ENCODE measurements around the gene MYO1D. TPM values are rescaled to one million over a fixed set of nuclear protein-coding genes. Genes with fewer than 3 reads are reported as not detected.

The MYO1D gene
- total and polyA plus RNA-seq, 4 donors = 4.5 to 22.9 (median 13.3) TPM

- no peaks in the 10 kb centered on the region for H3K4me1 ChIP-seq (ENCODE audit: control insufficient read depth in 4 of 4, insufficient read depth in 4 of 4, low read length in 3 of 4)
- TF ChIP-seq NR2F2 (IDR thresholded peaks at IDR 0.05) (no peak), HNF4A (conservative IDR thresholded peaks at IDR 0.05) (no peak), RAD21 (IDR thresholded peaks at IDR 0.05) (no peak), JUND (IDR thresholded peaks at IDR 0.05) (no peak), TAF1 (conservative IDR thresholded peaks at IDR 0.05) (no peak), GABPA (IDR thresholded peaks at IDR 0.05 in 1 of 2, conservative IDR thresholded peaks at IDR 0.05 in 1 of 2) (no peak), HNF4G (IDR thresholded peaks at IDR 0.05) (no peak)
- TF ChIP-seq, protein P1, sequence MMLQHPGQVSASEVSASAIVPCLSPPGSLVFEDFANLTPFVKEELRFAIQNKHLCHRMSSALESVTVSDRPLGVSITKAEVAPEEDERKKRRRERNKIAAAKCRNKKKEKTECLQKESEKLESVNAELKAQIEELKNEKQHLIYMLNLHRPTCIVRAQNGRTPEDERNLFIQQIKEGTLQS (IDR thresholded peaks at IDR 0.05) = no peak
- TF ChIP-seq, protein P2, sequence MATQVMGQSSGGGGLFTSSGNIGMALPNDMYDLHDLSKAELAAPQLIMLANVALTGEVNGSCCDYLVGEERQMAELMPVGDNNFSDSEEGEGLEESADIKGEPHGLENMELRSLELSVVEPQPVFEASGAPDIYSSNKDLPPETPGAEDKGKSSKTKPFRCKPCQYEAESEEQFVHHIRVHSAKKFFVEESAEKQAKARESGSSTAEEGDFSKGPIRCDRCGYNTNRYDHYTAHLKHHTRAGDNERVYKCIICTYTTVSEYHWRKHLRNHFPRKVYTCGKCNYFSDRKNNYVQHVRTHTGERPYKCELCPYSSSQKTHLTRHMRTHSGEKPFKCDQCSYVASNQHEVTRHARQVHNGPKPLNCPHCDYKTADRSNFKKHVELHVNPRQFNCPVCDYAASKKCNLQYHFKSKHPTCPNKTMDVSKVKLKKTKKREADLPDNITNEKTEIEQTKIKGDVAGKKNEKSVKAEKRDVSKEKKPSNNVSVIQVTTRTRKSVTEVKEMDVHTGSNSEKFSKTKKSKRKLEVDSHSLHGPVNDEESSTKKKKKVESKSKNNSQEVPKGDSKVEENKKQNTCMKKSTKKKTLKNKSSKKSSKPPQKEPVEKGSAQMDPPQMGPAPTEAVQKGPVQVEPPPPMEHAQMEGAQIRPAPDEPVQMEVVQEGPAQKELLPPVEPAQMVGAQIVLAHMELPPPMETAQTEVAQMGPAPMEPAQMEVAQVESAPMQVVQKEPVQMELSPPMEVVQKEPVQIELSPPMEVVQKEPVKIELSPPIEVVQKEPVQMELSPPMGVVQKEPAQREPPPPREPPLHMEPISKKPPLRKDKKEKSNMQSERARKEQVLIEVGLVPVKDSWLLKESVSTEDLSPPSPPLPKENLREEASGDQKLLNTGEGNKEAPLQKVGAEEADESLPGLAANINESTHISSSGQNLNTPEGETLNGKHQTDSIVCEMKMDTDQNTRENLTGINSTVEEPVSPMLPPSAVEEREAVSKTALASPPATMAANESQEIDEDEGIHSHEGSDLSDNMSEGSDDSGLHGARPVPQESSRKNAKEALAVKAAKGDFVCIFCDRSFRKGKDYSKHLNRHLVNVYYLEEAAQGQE (IDR thresholded peaks at IDR 0.05) = no peak
- TF ChIP-seq, protein P3, sequence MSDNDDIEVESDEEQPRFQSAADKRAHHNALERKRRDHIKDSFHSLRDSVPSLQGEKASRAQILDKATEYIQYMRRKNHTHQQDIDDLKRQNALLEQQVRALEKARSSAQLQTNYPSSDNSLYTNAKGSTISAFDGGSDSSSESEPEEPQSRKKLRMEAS (IDR thresholded peaks at IDR 0.05) = no peak
- TF ChIP-seq, protein P4, sequence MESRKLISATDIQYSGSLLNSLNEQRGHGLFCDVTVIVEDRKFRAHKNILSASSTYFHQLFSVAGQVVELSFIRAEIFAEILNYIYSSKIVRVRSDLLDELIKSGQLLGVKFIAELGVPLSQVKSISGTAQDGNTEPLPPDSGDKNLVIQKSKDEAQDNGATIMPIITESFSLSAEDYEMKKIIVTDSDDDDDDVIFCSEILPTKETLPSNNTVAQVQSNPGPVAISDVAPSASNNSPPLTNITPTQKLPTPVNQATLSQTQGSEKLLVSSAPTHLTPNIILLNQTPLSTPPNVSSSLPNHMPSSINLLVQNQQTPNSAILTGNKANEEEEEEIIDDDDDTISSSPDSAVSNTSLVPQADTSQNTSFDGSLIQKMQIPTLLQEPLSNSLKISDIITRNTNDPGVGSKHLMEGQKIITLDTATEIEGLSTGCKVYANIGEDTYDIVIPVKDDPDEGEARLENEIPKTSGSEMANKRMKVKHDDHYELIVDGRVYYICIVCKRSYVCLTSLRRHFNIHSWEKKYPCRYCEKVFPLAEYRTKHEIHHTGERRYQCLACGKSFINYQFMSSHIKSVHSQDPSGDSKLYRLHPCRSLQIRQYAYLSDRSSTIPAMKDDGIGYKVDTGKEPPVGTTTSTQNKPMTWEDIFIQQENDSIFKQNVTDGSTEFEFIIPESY (IDR thresholded peaks at IDR 0.05) = no peak
- 98% methylated on average over 1 of the region's 1 CpG for WGBS
Observed at GRCh38 chr17:32733401-32733800, 143.5 kb downstream of the MYO1D start.

DNA sequence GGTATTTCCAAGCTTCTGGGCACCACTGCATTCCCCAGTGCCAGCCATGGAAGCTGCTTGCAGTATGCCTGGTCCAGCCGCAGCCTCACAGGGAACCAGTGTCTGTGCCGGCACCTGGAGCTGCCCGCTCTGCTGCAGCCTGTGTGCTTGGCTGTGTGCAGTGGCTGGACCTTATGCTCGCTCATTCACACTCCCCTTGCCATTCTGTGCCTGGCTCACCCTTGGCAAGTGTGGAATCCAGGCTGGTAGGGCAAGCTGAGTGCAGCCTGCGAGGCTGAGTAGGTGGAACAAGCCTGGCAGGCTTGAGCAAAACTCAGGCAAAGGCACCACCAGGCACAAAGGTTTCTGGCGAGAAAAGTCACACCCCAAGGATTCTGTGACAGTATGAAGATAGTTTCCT lies 144.0 kb downstream of the MYO1D start:
- TF ChIP-seq EGR1 (IDR thresholded peaks at IDR 0.05; ENCODE audit: low read depth in 2 of 2) = no peak
- TF ChIP-seq GABPA (IDR thresholded peaks at IDR 0.05 in 1 of 2, conservative IDR thresholded peaks at IDR 0.05 in 1 of 2) = no peak
- TF ChIP-seq, protein P2 (IDR thresholded peaks at IDR 0.05) = no peak
- no peak for TF ChIP-seq TAF1 (conservative IDR thresholded peaks at IDR 0.05)
- TF ChIP-seq YY1 (IDR thresholded peaks at IDR 0.05) = no peak
- TF ChIP-seq, protein P4 (IDR thresholded peaks at IDR 0.05) = no peak
- TF ChIP-seq, protein P3 (IDR thresholded peaks at IDR 0.05) = no peak
- no peak for TF ChIP-seq FOXA1 (IDR thresholded peaks at IDR 0.05)
- TF ChIP-seq RAD21 (IDR thresholded peaks at IDR 0.05) = no peak
- Histone ChIP-seq H3K9me3 (ENCODE audit: control insufficient read depth in 4 of 4, low read length in 3 of 4) (peaks cover 0 to 4% (median 2%) of the 10 kb centered on the region in 4 donors), H3K27ac (ENCODE audit: low read depth in 1 of 2, low read length in 2 of 2) (no peak overlapping the region), H3K36me3 (ENCODE audit: control insufficient read depth in 4 of 4, insufficient read depth in 3 of 4, low read depth in 1 of 4, low read length in 3 of 4) (peaks cover 0 to 8% (median under 1%) of the 10 kb centered on the region in 4 donors), H3K27me3 (ENCODE audit: control insufficient read depth in 4 of 4, insufficient read depth in 4 of 4, low read length in 3 of 4) (no peaks in the 10 kb centered on the region), H3K4me3 (ENCODE audit: low read depth in 1 of 3, low read length in 3 of 3) (no peak overlapping the region), H3K4me1 (ENCODE audit: control insufficient read depth in 4 of 4, insufficient read depth in 4 of 4, low read length in 3 of 4) (no peaks in the 10 kb centered on the region), H3K9ac (ENCODE audit: low read depth in 1 of 2, low read length in 2 of 2) (no peak overlapping the region)
- no peak for DNase-seq (ENCODE audit: low spot score)
- 96% methylated on average over 6 of the region's 6 CpGs for WGBS

More at GRCh38 chr17:32733401-32733800, 143.5 kb downstream of the MYO1D start:
- no peak overlapping the region for H3K27ac ChIP-seq (ENCODE audit: low read depth in 1 of 2, low read length in 2 of 2)
- H3K9me3 ChIP-seq (ENCODE audit: control insufficient read depth in 4 of 4, low read length in 3 of 4) = peaks cover 0 to 4% (median 2%) of the 10 kb centered on the region in 4 donors
- H3K27me3 ChIP-seq (ENCODE audit: control insufficient read depth in 4 of 4, insufficient read depth in 4 of 4, low read length in 3 of 4) = no peaks in the 10 kb centered on the region
- H3K36me3 ChIP-seq (ENCODE audit: control insufficient read depth in 4 of 4, insufficient read depth in 3 of 4, low read depth in 1 of 4, low read length in 3 of 4) = peaks cover 0 to 8% (median under 1%) of the 10 kb centered on the region in 4 donors
- no peak overlapping the region for H3K9ac ChIP-seq (ENCODE audit: low read depth in 1 of 2, low read length in 2 of 2)
- no peak overlapping the region for H3K4me3 ChIP-seq (ENCODE audit: low read depth in 1 of 3, low read length in 3 of 3)
- no peak for DNase-seq (ENCODE audit: low spot score)

Data from liver (tissue), 9 donors.